HUES64 (cell line): ENCODE data around the gene CDC42BPB.

Experiments used
- H3K27ac ChIP-seq: 2 replicates; pipeline ENCODE4 v1.7.0; 2013; ENCODE audit warnings: low read depth, low read length, inconsistent platforms
- H3K27me3 ChIP-seq: 2 replicates; pipeline ENCODE4 v1.6.1; 2013; ENCODE audit warnings: mild to moderate bottlenecking, low read length; ENCODE audit not compliant: insufficient read depth
- H3K36me3 ChIP-seq: 2 replicates; pipeline ENCODE4 v1.6.1; 2013; ENCODE audit warnings: mild to moderate bottlenecking, low read length; ENCODE audit not compliant: insufficient read depth
- H3K4me1 ChIP-seq: 2 replicates; pipeline ENCODE4 v1.6.1; 2013; ENCODE audit warnings: mild to moderate bottlenecking, low read length, moderate library complexity; ENCODE audit not compliant: insufficient read depth
- H3K4me3 ChIP-seq: 2 replicates; pipeline ENCODE4 v1.5.1; 2013; ENCODE audit warnings: mild to moderate bottlenecking, low read length, moderate library complexity
- H3K9ac ChIP-seq: 2 replicates; pipeline ENCODE4 v1.6.1; 2013; ENCODE audit warnings: mild to moderate bottlenecking, low read depth, low read length
- H3K9me3 ChIP-seq: 2 replicates; pipeline ENCODE4 v1.6.1; 2013; ENCODE audit warnings: low read depth, low read length; ENCODE audit not compliant: insufficient read depth
- WGBS: fragments of 150-250, 120-280 bp; methylation state at CpG from one replicate; pipeline ENCODE4 v1.1.7; 2013; ENCODE audit warnings: missing lambda C conversion rate; 5-methylcytosine and 5-hydroxymethylcytosine counted together

CDC42BPB gene

GRCh38 chr14:102967506-102967795, 89.9 kb downstream of the CDC42BPB start:
- H3K4me3 ChIP-seq = no peak overlapping the region
- H3K9me3 ChIP-seq = no peaks in the 10 kb centered on the region
- no peak overlapping the region for H3K9ac ChIP-seq
- no peaks in the 10 kb centered on the region for H3K4me1 ChIP-seq
- no peak overlapping the region for H3K27ac ChIP-seq
- H3K36me3 ChIP-seq = peaks cover 97% of the 10 kb centered on the region
- WGBS = 95% methylated on average over 14 of the region's 14 CpGs
- no peaks in the 10 kb centered on the region for H3K27me3 ChIP-seq

- 94% methylated on average over 21 of the region's 21 CpGs for WGBS
- no peak overlapping the region for H3K9ac ChIP-seq
- no peak overlapping the region for H3K27ac ChIP-seq
- H3K27me3 ChIP-seq = no peaks in the 10 kb centered on the region
- no peak overlapping the region for H3K4me3 ChIP-seq
- H3K4me1 ChIP-seq = no peaks in the 10 kb centered on the region
- H3K36me3 ChIP-seq = peaks cover 99% of the 10 kb centered on the region
- H3K9me3 ChIP-seq = no peaks in the 10 kb centered on the region
These were observed 90.5 kb downstream of the CDC42BPB start for GRCh38 chr14:102966681-102967505.

GRCh38 chr14:102965971-102966655, 91.2 kb downstream of the CDC42BPB start:
- Histone ChIP-seq H3K9ac (no peak overlapping the region), H3K4me3 (no peak overlapping the region), H3K27me3 (no peaks in the 10 kb centered on the region), H3K4me1 (no peaks in the 10 kb centered on the region), H3K36me3 (peaks cover 95% of the 10 kb centered on the region), H3K27ac (no peak overlapping the region), H3K9me3 (no peaks in the 10 kb centered on the region)
- WGBS = 95% methylated on average over 20 of the region's 20 CpGs

GRCh38 chr14:102965282-102965681, 92.1 kb downstream of the CDC42BPB start:
- peaks cover 92% of the 10 kb centered on the region for H3K36me3 ChIP-seq
- no peak overlapping the region for H3K4me3 ChIP-seq
- WGBS = 97% methylated on average over 3 of the region's 3 CpGs
- H3K9me3 ChIP-seq = no peaks in the 10 kb centered on the region
- H3K9ac ChIP-seq = no peak overlapping the region
- H3K27ac ChIP-seq = no peak overlapping the region
- no peaks in the 10 kb centered on the region for H3K27me3 ChIP-seq
- H3K4me1 ChIP-seq = no peaks in the 10 kb centered on the region

- Histone ChIP-seq H3K4me3 (no peak overlapping the region), H3K9ac (no peak overlapping the region), H3K36me3 (peaks cover 92% of the 10 kb centered on the region), H3K4me1 (no peaks in the 10 kb centered on the region), H3K9me3 (no peaks in the 10 kb centered on the region), H3K27ac (no peak overlapping the region), H3K27me3 (no peaks in the 10 kb centered on the region)
- WGBS = 96% methylated on average over 39 of the region's 39 CpGs
These were observed 93.1 kb downstream of the CDC42BPB start for GRCh38 chr14:102964152-102964730.

- Histone ChIP-seq H3K27ac (no peak overlapping the region), H3K4me3 (no peak overlapping the region), H3K9ac (no peak overlapping the region), H3K4me1 (no peaks in the 10 kb centered on the region), H3K36me3 (peaks cover 90% of the 10 kb centered on the region), H3K27me3 (no peaks in the 10 kb centered on the region), H3K9me3 (no peaks in the 10 kb centered on the region)
- 96% methylated on average over 9 of the region's 9 CpGs for WGBS
These were observed 95.2 kb downstream of the CDC42BPB start for GRCh38 chr14:102962111-102962627.

GRCh38 chr14:102958461-102958860, 98.9 kb downstream of the CDC42BPB start:
- H3K4me3 ChIP-seq = no peak overlapping the region
- 98% methylated on average over 10 of the region's 10 CpGs for WGBS
- no peak overlapping the region for H3K27ac ChIP-seq
- no peak overlapping the region for H3K9ac ChIP-seq
- no peaks in the 10 kb centered on the region for H3K4me1 ChIP-seq
- no peaks in the 10 kb centered on the region for H3K9me3 ChIP-seq
- H3K36me3 ChIP-seq = peaks cover 89% of the 10 kb centered on the region
- no peaks in the 10 kb centered on the region for H3K27me3 ChIP-seq

GRCh38 chr14:102957222-102957621, 100.1 kb downstream of the CDC42BPB start:
- no peak overlapping the region for H3K4me3 ChIP-seq
- H3K9me3 ChIP-seq = no peaks in the 10 kb centered on the region
- 98% methylated on average over 10 of the region's 10 CpGs for WGBS
- no peak overlapping the region for H3K9ac ChIP-seq
- no peaks in the 10 kb centered on the region for H3K27me3 ChIP-seq
- peaks cover 89% of the 10 kb centered on the region for H3K36me3 ChIP-seq
- H3K27ac ChIP-seq = no peak overlapping the region
- H3K4me1 ChIP-seq = no peaks in the 10 kb centered on the region

GRCh38 chr14:102955636-102956408, 101.5 kb downstream of the CDC42BPB start:
- Histone ChIP-seq H3K36me3 (peaks cover 94% of the 10 kb centered on the region), H3K9ac (no peak overlapping the region), H3K9me3 (no peaks in the 10 kb centered on the region), H3K4me1 (no peaks in the 10 kb centered on the region), H3K27me3 (no peaks in the 10 kb centered on the region), H3K4me3 (no peak overlapping the region), H3K27ac (no peak overlapping the region)
- 90% methylated on average over 8 of the region's 8 CpGs for WGBS

GRCh38 chr14:102954081-102954789, 103.1 kb downstream of the CDC42BPB start:
- Histone ChIP-seq H3K27ac (no peak overlapping the region), H3K36me3 (peaks cover 93% of the 10 kb centered on the region)
- 90% methylated on average over 18 of the region's 18 CpGs for WGBS

More at GRCh38 chr14:102954081-102954789, 103.1 kb downstream of the CDC42BPB start:
- H3K9ac ChIP-seq = no peak overlapping the region
- H3K4me3 ChIP-seq = no peak overlapping the region
- no peaks in the 10 kb centered on the region for H3K9me3 ChIP-seq
- H3K4me1 ChIP-seq = no peaks in the 10 kb centered on the region
- H3K27me3 ChIP-seq = no peaks in the 10 kb centered on the region
